Measurements from ENCODE around the gene MLEC.

GRCh38 chr12:120702637-120703036 is 15.7 kb downstream of the MLEC start:
- TF ChIP-seq POLR2A (IDR thresholded peaks at IDR 0.05) (no peak), CTCF (IDR thresholded peaks at IDR 0.05) (no peak)

Data from prostate gland (tissue), 2 donors.